ENCODE results near the gene CDH4.

GRCh38 chr20:61396262-61396848, 144.3 kb downstream of the CDH4 start:
- TF ChIP-seq CTCF (IDR thresholded peaks at IDR 0.05; ENCODE audit: insufficient read depth, low read depth, low read length) (no peak), EZH2 (IDR thresholded peaks at IDR 0.05; ENCODE audit: insufficient read depth, low read length) (no peak)

Measured in astrocyte (in vitro differentiated cells and primary cell).